Right hindlimb (tissue), 1 donor: ENCODE measurements around the gene WDR59.

ENCODE experiments used
- DNase-seq: peaks from one replicate; pipeline ENCODE4 v3.0.0-alpha.2; 2018

The WDR59 gene

GRCh38 chr16:74903120-74903519, 81.8 kb downstream of the WDR59 start:
- no peak for DNase-seq

GRCh38 chr16:74902161-74902560, 82.8 kb downstream of the WDR59 start:
- DNase-seq, result no peak

- DNase-seq, result no peak
These were observed 83.3 kb downstream of the WDR59 start for GRCh38 chr16:74901606-74902005.

- no peak for DNase-seq
These were observed 85.1 kb downstream of the WDR59 start for GRCh38 chr16:74899816-74900215.

- peak; percentile 26 for DNase-seq
These were observed 86.3 kb downstream of the WDR59 start for GRCh38 chr16:74898659-74899058.

GRCh38 chr16:74896389-74897370, 88.2 kb downstream of the WDR59 start:
- DNase-seq, result no peak

GRCh38 chr16:74893541-74893940, 91.4 kb downstream of the WDR59 start:
- peak; percentile 45 for DNase-seq

GRCh38 chr16:74892574-74893461, 92.1 kb downstream of the WDR59 start:
- no peak for DNase-seq

GRCh38 chr16:74888888-74889287, 96.0 kb downstream of the WDR59 start:
- DNase-seq, result no peak

- DNase-seq, result no peak
These were observed 96.6 kb downstream of the WDR59 start for GRCh38 chr16:74888232-74888862.

- no peak for DNase-seq
These were observed 97.8 kb downstream of the WDR59 start for GRCh38 chr16:74887084-74887483.

- no peak for DNase-seq
These were observed 107.2 kb downstream of the WDR59 start for GRCh38 chr16:74877706-74878105.

- DNase-seq, result no peak
These were observed 109.9 kb downstream of the WDR59 start for GRCh38 chr16:74874912-74875546.

GRCh38 chr16:74874123-74874522, 110.8 kb downstream of the WDR59 start:
- DNase-seq, result no peak

GRCh38 chr16:74872302-74872701, 112.6 kb downstream of the WDR59 start:
- no peak for DNase-seq

- DNase-seq, result no peak
These were observed 113.3 kb downstream of the WDR59 start for GRCh38 chr16:74871608-74872007.

GRCh38 chr16:74868501-74868900, 116.4 kb downstream of the WDR59 start:
- DNase-seq, result no peak

- DNase-seq, result no peak
These were observed 116.9 kb downstream of the WDR59 start for GRCh38 chr16:74868035-74868434.

- no peak for DNase-seq
These were observed 117.6 kb downstream of the WDR59 start for GRCh38 chr16:74867281-74867849.

- DNase-seq, result no peak
These were observed 118.9 kb downstream of the WDR59 start for GRCh38 chr16:74865922-74866598.

GRCh38 chr16:74862743-74863244, 122.1 kb downstream of the WDR59 start:
- no peak for DNase-seq
